HG02588 (cell line): Measurements from ENCODE around the gene LMBRD1.
"Not testable (repeated sequence)": the region's sequence is repeated elsewhere in the genome, so short reads cannot be mapped to it uniquely, and the experiment has no call there.

Experiments
- ATAC-seq: cut with Tn5 transposase; IDR thresholded peaks from one replicate; pipeline ENCODE4 v1.9.1; 2021; ENCODE audit warnings: mild to moderate bottlenecking, moderate library complexity; ENCODE audit not compliant: unreplicated experiment

LMBRD1 gene

DNA sequence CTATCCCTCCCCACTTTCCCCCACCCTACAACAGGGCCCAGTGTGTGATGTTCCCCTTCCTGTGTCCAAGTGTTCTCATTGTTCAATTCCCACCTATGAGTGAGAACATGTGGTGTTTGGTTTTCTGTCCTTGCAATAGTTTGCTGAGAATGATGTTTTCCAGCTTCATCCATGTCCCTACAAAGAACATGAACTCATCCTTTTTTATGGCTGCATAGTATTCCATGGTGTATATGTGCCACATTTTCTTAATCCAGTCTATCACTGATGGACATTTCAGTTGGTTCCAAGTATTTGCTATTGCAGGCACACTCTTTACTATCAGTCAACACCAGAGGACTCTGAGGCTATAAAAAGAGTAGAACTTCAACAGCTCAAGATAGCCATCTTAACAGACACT lies 2.0 kb upstream of the LMBRD1 start:
- ATAC-seq = not testable (repeated sequence)

DNA sequence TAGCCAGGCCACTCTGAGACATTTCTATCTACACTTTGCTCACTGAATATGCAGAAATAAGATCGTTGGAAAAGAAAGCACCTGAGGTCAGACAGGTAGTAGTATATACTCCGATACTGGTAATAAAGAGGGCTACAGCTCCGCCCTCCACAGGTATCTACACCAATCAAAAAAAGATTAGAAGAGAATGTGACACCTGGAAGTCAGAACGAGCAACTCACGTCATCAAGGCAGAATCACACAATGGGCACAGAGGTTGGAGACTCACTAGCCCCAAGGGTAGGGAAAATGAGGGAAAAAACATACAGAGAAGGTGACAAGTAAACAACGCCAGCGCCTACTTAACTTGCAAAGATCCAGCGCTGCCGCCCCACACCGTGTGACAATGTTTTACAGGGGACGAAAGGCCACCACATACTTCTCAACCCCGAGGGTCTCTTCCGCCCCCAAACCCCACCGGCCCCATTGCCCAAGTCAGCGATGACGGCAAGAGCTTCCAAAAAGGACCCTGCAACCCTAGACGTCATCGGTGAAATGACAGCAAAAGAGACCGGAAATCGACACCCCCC lies 653 bp downstream of the LMBRD1 start:
- peak; percentile 27 for ATAC-seq

DNA sequence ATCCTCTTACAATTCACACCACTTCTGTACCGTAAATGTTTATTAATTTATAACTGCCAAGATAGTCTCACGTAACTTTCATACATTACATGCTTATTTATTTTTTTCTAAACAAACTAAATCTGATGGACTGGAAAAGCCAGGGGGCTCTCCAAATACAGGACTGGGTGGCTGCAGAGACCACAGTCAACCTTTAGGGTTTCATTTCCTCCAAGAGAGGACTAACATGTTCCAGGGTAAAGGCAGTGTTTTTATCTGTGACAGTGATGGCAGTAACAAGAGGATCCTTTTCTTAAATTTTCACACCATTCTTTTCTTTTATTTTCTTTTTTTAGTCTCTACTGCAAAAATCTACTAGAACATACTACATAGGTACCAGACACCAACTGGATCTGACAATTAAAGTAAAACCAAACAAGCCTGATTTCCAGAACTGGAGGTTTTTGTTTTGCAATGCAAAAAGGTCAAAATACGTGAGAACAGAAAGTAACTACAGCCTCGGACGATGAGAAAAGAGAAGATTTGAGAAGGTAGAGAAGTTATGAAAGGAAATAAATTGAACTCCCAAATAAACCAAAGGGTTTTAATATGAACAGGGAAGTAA lies 1.2 kb downstream of the LMBRD1 start:
- ATAC-seq = peak; percentile 28

DNA sequence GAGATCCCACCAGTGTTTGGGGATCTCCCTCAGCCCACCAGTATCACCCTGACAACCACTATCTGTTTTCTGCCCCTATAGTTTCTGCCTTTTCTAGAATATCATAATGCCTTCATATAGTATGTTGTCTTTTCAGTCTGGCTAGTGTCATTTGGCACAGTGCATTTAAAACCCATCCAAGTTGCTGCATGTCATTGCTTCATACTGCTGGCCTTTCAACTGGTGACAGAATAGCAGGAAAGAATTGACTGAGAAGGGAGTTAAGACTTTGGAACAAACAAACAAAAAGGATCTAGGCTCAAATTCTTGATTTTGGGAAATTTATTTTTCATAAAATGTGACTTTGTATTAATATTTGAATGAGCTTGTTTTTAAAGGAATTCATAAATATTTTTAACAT lies 4.5 kb downstream of the LMBRD1 start:
- no peak for ATAC-seq

DNA sequence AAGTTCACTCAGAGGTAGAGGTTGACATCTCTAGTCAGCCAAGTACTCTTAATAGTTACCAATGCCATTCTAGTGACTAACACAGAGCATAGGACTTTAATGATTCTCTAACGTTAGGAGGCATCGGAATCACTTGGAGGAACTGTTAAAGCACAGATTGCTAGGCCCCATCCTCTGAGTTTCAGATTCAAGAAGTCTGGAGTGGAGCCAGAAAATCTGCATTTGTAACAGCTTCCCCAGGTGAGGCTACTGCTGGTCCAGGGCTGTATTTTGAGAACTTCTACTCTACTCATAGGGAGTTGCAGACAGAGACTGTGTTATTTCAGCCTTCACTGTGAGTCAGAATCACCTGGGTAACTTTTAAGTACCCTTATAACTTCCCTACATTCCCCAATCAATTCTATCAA lies 5.7 kb downstream of the LMBRD1 start:
- ATAC-seq = peak; percentile 37

DNA sequence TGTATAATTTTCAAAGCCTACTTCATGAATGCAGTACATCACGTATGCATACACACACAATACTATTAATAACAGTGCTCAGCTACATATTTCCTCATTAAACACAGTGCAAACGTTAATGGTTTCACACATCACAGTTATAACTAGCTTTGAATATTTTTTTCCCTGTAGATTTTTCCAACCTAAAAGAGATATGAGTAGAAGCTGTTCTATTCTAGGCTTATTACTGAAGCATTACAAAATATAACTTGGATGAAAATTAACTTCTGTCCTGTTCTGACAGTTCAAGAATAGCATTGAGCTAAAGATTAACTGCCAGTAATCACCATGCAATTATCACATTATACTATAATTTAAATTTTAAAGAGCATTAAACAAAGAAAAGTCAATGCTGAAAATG lies 6.2 kb downstream of the LMBRD1 start:
- ATAC-seq = peak; percentile 7

DNA sequence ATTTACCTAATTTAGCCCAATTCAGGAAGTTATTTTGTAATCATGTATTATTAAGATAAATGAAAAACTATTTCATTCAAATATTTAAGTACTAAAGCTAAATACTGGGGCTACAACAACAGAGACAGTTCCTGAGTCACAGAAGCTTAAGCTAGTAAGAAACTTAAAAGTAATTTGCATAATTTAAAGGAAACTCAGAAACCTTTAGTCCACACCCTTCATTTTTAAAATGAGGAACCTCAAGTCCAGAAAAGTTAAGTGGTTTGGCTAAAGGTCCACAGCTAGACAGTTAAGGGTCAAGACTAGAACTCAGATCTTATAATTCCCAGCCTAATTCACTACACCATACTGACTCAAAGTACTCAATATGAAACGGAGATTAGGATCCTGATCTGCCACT lies 7.2 kb downstream of the LMBRD1 start:
- ATAC-seq = peak; percentile 41

DNA sequence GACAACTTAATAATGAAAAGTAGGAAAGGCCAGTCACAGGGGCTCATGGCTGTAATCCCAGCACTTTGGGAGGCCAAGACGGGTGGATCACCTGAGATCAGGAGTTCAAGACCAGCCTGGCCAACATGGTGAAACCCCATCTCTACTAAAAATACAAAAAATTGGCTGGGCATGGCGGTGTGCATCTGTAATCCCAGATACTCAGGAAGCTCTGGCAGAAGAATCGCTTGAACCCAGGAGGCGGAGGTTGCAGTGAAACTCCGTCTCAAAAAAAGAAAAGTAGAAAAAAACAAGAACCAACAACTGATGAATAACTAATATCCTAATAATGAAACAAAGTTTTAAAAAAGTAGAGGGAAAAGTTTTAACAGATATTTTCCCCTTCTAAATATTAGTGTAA lies 9.4 kb downstream of the LMBRD1 start:
- ATAC-seq = not testable (repeated sequence)

DNA sequence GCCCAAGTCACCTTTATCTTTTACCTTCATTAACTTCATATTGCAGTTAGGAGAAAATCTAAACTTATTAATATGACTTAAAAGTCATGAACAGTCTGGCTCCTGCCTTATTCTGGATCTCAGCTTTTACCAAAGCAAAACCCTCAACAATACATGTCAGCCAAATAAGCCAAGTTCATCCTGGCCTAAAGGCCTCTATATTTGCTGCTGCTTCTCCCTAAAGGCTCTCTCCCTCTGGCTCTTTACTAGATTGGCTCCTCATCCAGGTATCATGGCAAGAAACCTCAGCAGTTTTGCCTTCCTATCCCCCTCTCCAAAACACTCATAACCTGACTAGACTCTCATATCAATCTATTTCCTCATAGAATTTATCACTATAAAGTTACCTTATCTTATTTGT lies 11.1 kb downstream of the LMBRD1 start:
- no peak for ATAC-seq

DNA sequence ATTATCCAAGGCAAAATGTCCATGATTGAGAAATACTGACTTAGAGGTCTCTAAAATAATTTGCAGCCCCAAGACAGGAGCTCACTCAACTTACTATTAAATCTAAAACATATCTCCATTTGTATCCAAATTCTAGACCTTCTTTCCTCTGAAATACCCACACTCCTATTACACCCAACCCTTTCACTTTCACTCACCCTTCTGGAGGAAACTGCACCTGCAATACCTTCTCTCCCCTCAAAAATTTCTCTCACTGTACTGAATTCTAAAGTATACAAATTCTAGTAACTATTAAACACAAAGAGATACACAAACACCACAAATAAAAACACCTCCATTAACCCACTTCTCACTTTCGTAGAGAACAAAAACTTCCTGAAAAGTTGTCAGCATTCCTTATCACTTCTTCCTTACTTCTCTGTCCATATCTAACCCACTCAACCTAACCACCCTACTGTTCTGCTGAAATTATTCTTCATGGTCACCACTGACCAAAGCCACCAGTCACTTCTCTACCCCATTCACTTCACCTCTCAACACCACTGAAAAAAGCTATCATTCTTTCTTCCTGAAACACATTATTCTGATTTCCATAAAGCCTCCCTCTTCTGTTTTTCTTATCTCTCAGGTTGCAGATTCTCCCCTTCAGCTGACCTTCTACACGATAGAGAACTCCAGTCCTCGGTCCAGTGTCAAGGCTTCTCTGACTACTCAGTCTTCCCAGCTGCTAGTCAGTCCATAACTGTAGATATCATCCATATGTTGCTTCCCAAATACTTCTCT lies 12.0 kb downstream of the LMBRD1 start:
- ATAC-seq = peak; percentile 61

DNA sequence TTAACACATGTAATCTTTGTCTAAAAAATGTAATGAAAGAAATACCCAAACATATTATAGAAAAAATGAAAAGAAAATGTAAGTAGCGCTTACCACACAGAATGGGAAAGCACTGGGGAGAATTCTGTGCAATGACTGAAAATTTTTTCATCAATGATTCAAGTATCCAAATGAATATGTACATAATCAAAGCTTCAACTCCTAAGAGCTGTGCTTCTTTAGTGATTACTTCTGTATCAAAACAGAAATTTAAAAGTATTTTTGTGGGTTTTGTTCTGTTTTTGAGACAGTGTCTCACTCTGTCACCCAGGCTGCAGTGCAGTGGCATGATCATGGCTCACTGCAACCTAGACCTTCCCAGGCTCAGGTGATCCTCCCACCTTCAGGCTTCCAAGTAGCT lies 13.7 kb downstream of the LMBRD1 start:
- no peak for ATAC-seq

DNA sequence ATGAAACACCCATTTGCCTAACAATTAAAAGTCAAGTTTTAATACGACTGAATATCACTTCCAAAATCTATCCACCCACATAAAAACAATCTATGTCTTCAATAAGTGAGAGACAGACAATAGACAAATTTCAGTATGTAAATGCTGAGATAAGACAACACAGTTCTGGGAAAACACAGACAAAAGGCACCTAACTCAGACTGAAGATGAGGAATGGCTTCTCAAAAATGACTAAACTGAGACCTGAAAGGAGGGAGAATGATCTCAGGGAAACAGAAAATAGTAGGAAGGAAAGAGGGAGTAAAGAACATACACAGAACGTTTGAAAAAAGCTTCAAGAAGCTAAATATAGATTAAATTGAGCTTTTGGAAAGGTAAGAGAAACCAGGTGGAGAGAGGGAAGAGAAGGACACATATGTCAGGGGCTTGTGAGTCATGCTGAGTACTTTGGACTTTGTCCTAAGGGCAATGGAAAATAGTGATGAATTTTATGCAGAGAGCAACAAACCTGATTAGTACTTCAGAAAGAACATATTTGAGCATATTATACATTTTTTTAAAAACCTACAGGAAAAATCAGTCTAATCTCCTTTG lies 16.1 kb downstream of the LMBRD1 start:
- ATAC-seq = no peak

DNA sequence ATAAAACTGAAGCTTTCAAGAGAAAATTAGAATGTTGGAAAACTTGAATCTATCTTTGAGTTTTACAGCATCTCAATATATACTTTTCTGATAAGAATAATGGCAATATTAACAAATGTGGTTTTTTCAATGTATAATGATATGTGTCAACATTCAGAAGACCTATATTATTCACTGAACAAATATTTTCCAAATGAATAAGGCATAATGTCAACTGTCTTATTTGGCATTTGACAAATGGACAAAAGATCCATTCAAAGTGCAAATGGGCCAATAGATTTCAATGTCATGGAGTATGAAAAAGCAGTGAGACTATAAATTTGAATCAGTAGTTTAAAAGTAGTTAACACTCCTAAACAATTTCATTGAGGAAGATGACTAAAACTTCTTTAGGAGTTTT lies 20.9 kb downstream of the LMBRD1 start:
- no peak for ATAC-seq

DNA sequence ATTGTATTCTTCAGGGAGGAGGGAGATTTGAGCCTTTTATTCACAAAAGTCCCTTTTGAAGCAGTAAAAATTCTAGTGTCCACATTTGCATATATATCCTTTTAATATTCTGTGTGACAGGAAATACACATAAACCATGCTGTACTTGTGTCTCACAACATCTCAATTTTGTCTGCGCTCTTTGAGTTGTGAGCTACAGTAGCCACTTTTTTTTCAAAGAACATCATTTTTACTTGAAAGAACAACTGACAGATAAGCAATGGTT lies 21.3 kb downstream of the LMBRD1 start:
- ATAC-seq = no peak

DNA sequence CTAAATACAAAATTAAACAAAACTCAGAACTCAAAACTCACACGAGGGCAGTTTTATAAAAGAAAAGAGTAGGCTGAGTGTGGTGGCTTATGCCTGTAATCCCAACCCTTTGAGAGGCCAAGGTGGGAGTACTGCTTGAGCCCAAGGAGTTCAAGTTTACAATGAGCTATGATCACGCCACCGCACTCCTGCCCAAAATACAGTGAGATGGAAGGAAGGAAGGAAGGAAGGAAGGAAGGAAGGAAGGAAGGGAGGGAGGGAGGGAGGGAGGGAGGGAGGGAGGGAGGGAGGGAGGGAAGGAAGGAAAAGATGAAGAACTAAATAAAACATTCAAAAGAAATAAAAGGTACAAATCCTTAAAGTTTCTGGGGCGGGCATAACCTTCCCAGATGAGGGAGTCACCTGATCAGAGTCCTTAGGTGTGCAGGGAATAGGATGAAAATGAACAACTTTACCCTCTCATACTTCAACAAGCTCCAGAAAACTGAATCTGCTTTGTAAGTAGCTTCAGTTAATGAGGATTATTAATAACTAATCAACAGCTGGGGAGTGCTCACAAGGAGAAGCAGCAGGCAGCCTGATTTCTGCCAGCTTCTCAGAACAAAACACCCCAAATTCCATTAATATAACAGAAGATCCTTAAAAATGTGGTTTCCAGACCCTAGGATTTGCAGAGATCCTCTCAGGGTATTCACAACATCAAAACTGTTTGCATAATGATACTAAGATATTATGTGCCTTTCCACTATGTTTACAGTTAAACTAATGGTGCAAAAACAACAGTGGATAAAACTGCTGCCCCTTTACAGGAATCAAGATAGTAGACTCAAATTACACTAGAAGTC lies 21.8 kb downstream of the LMBRD1 start:
- ATAC-seq = no peak

DNA sequence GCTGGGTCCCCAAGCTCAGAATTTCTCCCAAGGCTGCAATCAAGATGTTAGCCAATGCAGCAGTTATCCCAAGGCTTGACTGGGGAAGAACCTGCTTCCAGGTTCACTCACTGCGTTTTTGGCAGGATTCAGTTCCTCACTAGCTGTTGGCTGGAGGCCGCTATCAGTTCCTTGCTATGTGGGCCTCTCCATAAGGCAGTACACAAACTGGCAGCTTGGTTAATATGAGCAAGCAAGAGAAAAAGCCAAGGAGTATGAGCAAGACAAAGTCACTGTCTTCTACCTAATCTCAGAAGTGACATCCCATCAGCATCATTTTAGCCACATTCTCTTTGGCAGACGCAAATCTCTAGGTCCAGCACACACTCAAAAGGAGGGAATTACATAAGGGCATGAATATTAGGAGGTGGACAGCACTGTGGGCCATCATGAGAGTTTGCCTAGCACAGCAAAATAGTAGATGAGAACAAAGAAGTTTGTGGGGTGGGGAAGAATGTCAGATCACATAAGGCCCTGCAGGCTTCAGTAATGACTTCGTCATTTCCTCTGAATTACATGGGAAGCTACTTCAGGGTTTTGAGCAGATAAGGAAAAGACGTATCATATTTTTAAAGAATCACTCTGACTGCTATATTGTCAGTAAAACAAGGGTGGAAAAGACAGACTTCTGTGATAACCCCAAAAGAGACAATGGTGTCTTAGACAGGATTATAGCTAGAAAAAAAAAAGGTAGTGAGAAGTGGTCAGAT lies 25.5 kb downstream of the LMBRD1 start:
- ATAC-seq = no peak

DNA sequence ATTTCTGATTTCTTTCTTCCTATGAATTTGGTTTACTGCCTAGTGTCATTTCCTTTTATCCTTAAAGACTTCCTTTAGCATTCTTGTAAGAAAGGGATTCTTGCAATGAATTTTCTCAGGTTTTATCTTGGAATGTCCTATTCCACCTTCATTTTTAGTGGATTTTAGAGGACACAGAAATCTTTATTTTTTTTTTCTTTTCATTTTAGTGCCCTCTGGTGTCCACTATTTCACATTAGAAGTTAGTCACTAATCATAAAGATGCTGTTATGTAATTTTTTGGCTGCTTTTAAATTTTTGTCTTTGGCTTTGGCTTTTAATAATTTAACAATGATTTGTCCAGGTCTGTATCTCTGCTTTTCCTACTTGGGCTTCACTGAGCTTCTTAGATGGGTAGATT lies 28.1 kb downstream of the LMBRD1 start:
- no peak for ATAC-seq

DNA sequence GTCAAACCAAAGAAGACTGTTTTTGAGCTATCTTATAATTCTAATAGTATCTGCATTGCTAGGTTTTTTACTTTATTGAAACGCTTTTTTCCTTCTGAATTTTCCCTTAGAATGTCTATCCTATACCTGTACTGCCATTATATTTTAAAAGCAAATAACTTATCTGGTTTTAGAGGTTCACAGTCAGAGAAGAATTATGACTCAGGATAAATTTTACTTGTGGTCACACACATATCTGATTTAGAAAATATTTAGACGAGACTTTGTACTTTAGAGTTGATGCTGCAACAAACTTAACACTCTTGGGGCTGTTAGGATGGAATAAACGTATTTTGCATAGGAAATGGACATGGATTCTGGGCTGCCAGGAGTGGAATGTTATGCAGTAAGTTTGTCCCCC lies 33.0 kb downstream of the LMBRD1 start:
- no peak for ATAC-seq

DNA sequence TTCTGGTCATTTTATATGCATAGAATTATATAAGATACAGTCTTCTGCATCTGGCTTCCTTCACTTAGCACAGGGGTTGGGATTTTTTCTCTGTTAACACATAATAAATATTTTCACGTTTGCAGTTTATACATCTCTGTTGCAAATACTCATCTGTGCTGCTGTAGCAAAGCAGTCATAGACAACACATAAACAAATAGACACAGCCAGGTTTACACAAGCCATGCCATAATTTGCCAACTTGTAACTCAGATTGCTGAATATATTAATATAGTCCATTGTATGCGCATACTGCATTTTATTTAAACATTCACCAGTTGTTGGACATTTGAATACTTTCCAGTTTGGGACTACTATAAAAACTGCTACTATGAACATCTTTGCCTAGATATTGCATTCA lies 35.0 kb downstream of the LMBRD1 start:
- no peak for ATAC-seq

DNA sequence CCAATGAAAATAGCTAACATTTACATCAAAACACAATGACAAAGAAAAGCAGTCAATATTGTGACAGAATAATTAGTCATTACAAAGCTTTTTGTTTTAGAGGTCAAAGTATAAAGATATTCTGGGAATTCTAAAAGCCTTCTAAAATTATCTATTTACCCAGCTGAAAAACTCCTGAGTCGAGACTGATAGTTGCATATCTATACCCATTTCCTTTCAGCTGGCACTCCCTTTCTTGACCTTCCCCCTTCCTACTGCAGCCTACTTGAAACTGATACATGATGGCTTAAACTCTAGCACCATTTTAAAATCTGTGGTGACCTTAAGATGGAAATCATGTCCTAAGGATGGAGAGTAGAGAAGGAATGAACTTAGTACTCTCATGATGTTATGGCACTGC lies 38.6 kb downstream of the LMBRD1 start:
- no peak for ATAC-seq

DNA sequence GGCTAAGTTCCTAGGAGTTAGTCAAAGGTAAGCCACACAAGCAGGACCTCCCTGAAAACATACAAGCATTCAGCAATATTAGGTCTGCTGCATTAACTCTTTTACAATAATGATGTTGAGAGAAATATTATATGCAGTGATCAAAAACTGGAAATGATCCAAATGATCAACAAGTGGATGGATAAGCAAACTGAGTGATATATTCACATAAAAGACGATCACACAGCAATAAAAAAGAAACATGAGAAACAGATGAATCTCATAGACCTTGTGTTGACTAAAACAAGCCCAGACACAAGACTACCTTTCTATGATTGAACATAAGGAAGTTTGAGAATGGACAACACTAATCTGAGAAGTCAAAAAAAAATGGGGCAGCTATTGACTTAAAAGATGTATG lies 39.9 kb downstream of the LMBRD1 start:
- no peak for ATAC-seq
